Activated CD4-positive, alpha-beta T cell treated with anti-CD3 and anti-CD28 coated beads, Interleukin-10, Interleukin-2, amounts not matched to agents 100 ng/mL and 50 ng/mL, durations not matched to agents 16 hours and 8 hours (primary cell): ENCODE results near the gene FANK1.
"Not testable (repeated sequence)": the region's sequence is repeated elsewhere in the genome, so short reads cannot be mapped to it uniquely, and the experiment has no call there.

Experiments
- DNase-seq: peaks from one replicate; pipeline ENCODE4 v3.0.0-alpha.2; 2020

Gene FANK1

DNA sequence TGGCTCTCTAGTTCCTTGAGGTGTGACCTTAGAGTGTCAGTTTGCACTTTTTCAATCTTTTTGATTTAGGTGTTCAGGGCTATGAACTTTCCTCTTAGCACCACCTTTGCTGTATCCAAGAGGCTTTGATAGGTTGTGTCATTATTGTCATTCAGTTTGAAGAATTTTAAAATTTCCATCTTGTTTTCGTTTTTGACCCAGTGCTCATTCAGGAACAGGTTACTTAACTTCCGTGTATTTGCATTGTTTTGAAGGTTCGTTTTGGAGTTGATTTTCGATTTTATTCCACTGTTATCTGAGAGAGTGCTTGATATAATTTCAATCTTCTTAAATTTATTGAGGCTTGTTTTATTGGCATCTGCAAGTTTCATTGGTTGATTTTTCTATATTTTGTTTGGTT, 37.3 kb downstream of the FANK1 start:
- DNase-seq, result no peak

DNA sequence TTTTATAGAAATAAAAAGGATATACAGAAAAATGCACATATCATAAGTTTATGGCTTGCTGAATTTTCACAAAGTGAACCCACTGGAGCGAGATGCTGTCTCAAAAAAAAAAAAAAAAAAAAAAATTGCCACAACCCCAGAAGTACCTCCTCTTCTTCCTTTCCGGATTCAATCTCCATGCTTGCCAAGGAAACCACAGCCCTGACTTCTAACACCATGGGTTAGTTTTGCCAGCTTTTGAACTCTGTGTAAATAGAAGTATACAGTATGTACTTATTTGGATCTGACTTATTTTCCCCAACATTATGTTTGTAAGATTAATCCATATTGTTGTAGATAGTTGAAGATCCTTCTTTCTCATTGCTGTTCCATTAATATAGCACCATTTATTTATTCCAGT, 40.0 kb downstream of the FANK1 start:
- DNase-seq, result no peak

DNA sequence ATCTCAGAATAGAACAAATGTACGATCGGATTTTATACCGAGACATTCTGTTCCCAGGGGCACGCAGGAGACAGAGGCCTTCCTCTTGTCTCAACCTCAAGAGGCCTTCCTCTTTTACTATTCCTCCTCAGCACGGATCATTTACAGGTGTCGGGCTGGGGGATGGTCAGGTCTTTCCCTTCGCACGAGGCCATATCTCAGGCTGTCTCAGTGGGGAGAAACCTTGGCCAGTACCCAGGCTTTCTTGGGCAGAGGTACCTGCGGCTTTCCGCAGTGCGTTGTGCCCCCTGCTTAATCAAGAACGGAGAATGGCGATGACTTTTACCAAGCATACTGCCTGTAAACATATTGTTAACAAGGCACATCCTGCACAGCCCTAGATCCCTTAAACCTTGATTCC, 44.2 kb downstream of the FANK1 start:
- no peak for DNase-seq

DNA sequence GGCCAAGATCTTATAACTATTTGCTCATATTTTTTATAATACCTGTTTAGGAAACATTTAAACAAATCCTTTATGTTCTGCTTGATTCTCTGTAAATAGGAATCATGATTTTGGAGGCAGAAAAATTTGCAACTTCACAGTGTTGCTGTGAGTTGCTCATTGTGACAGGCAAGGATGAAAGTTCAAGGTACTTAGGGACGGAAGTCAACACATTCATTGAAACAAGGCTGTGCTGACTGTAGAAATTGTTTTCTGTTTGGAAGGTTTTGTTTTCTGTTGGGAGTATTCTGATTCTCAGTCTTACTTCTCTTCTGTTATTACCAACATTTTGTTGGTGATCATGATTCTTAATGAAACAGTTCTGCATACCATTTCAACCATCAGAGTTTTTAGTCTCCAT, 54.9 kb downstream of the FANK1 start:
- no peak for DNase-seq

DNA sequence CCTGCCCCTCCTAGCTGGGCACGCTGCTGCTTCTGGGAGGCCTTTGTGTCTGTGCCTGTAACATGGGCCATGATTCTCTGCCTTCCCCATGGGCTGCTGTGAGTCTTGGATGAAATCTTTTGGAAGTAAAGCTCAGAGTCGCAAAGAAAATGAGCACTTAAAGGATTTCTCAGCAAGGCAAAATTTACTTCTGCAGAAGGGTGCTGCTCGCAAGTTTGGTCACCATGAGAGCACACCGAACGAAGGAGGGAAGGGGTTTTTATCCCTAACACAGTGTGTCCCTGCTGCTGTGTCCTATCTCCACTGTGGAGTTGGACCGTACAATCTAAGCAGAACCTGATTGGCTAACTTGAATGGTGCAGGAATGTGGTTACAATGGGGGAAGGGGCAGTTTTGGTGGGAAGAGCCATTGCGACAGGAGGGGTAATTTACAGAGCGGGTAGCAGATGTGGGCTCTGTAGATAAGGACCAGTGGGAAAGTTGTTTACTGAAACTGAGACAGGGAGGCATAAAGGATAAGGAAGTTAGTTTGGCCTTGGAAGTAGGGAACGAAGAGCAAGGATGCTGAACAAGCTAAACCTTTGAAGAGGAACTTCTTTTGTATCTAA, 57.5 kb downstream of the FANK1 start:
- DNase-seq, result no peak

DNA sequence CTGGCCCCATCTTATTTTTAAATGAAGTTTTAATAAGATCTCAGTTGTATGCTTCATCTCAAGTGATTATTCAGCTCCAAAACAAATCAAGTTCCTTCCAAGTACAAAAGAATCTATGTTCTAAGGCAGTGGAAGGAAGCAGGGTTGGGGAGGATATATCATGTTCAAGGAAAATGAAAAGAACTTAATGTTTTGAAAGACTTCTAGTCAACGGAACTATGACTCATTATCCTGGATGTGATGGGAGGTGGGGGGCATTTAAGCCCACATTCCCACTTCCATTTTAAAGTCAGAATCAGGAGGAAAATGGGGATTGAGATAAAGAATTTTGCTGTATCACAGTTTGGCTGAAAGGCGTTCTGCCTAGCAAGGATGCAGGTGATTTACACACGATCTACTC, 59.4 kb downstream of the FANK1 start:
- no peak for DNase-seq

DNA sequence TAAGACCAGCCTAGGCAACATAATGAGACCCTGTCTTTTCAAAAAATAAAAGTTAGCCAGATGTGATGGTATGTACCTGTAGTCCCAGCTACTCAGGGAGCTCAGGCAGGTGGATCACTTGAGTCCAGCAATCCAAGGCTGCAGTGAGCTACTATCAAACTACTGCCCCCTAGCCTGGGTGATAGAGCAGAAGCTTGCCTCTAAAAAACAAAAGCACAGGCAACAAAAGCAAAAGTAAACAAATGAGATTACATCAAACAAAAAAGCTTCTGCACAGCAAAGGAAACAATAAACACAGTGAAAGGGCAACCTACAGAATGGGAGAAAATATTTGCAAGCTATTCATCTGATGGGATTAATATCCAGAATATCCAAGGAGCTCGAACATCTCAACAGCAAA, 65.4 kb downstream of the FANK1 start:
- no peak for DNase-seq

DNA sequence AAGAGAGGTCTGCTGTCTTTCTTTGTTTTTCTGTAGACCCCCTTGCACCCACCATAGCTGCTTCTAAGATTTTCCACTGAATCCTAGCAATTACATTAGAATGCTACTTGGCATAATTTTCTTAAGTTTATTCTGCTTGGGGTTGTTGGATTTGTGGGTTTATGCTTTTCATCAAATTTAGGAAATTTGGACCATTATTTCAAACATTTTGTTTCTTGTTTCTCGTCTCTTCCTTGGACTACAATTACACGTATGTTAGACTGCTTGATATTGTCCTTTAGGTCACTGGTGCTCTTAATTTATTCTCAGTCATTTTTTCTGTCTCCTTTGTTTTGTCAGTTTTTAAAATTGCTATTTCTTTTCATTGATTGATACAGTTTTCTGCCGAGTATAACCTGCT, 65.8 kb downstream of the FANK1 start:
- DNase-seq, result no peak

DNA sequence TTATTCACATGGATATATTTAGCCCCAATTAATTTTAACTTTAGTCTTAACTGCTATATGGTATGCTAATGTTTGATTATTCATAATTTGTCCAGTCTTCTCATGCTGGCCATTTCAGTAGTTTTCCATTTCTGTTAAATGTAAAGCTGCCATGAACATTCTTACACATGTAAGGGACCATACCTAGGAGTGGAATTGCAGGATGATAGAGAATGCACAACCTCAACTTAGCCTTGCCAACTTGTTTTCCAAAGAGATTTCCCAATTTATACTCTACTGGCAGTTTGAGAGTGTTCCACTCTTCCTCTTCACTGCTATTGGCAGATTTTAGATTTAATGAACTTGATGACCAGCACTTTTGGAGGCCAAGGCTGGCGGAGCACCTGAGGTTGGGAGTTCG, 68.2 kb downstream of the FANK1 start:
- DNase-seq, result no peak

DNA sequence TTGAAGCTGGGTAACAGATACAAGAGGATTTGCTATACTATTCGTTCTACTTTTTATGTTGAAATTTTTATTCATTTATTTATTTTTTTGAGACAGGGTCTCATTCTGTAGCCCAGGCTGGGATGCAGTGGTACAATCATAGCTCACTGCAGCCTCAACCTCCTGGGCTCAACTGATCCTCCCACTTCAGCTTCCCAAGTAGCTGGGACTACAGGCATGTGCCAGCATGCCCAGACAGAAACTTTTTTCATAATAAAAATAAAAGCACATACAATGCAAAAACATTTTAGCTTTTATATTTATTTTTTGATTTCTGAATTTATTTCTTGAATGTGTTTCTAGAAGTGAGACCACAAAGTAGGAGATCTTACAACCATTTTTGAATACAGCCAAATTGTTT, 71.2 kb downstream of the FANK1 start:
- no peak for DNase-seq

DNA sequence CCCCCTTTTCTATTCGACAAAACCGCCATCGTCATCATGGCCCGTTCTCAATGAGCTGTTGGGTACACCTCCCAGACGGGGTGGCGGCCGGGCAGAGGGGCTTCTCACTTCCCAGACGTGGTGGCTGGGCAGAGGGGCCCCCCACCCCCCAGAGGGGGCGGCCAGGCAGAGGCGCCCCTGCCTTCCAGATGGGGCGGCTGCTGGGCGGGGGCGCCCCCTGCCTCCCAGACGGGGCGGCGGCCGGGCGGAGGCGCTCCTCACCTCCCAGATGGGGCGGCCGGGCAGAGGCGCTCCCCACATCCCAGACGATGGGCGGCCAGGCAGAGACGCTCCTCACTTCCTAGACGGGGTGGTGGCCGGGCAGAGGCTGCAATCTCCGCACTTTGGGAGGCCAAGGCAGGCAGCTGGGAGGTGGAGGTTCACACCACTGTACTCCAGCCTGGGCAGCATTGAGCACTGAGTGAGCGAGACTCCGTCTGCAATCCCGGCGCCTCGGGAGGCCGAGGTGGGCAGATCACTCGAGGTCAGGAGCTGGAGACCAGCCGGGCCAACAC, 73.8 kb downstream of the FANK1 start:
- not testable (repeated sequence) for DNase-seq

DNA sequence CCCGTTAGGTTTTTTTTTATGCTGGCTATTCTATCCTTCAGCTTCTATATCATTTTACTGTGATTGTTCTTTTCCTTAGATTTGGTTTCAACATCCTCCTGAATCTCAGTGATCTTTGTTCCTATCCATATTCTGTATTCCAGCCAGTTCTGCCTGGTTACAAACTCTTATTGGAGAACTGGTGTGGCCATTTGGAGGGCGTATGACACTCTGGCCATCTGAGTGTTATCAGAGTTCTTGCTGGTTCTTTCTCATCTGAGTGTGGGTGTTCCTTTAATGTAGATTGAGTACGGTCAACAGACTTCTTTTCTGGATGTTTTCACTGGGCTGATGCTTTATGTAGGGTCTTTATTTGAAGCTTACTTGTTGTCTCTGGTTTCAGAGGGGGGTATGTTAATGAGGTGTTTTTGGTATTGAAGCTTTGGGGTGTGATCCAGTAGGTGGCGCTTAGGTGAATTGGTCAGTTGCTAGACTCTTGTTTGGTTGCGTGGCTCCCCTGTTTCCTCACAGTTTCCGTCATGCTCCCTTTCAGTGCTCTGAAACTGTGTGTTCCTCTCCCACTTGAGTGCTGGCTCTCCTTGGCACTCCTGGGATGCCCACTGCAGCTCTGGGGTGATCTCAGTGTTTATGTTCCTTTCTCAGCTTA, 80.7 kb downstream of the FANK1 start:
- DNase-seq, result no peak

DNA sequence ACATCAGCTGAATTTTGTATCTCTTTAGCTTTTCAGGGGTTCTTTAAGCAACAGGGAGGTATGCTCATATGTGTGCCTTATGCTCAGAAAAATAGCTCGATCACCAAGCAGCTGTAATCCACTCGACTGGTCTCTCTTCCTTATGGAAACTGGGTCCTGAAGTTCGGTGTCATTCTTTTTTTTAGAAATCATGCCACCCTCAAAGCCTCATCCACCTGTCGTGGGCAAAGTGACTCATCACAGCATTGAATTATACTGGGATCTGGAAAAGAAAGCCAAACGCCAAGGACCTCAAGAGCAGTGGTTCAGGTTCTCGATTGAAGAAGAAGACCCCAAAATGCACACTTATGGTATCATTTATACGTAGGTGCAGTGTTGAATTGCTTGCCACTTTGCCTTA, 83.6 kb downstream of the FANK1 start:
- DNase-seq, result no peak

DNA sequence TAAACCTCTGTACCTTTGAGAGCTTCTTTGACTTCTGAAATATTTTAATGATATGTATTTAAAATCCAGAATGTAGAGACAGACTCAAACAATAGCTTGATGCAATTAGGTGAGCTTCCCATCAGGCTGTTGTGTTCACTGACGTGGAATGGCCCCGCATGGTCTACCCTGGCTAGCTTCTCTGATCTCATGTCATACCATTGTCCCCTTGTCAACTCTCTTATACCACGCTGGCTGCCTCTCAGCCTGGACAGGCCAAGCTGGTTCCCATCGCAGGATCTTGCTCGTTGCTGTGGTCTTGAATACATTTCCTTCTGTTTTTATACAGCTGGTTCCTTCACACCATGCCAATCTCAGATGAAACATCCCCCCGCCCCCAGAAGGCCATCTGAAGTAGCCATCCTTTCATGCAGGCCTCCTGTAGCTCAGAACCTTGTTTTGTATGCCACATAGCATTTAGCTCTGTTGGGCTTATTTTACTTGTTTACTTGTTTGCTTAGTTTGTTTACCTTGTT, 84.2 kb downstream of the FANK1 start:
- no peak for DNase-seq

DNA sequence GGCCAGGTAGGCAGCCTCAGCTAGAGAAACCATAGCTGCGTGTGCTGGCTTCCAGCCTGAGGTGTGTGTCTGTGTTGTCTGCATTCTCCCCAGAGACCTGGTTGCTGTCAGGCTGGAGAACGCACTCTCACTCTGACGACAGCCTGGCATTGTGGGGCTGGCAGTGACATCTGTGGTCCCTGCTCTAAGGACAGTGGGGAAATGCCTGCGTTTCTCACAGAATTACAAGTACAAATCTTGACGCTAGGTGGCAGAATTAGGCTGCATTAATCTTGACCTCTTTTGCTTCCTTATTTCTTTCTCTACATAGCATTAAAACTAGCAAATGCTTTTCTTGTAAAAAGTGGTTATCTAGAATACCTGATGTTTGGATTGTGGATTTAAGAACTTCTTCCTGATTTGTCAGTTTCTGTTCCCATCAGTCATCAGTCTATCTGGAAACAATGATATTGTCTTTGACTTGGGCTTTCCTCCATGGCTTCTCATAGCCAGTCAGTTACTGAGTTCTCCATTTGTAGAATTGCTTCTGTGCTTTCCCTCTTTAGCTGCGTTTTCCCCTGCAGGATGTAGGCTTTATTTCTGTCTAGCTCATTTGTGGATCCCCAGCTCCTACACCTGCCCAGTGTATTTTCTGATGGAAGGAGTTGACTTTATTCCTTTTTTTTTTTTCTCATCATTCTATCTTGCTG, 86.0 kb downstream of the FANK1 start:
- peak; percentile 56 for DNase-seq

DNA sequence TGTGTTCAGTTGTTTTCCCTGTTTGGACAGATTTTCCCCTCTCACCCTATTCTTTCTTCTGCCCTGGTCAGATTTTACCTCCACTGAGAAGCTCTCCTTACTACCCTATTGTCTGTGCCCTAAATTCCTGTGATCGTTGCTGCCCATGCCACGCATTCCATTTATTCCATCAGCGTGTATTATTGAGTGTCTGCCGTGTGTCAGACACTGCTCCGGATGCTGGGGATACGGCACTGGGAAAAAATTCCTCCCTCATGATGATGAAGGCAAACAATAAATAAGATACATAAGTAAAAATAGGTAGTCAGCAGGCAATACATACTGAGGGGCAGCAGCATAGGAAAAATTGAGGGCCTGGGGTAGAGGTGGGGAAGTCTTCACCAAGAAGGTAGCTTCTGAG, 86.8 kb downstream of the FANK1 start:
- no peak for DNase-seq

DNA sequence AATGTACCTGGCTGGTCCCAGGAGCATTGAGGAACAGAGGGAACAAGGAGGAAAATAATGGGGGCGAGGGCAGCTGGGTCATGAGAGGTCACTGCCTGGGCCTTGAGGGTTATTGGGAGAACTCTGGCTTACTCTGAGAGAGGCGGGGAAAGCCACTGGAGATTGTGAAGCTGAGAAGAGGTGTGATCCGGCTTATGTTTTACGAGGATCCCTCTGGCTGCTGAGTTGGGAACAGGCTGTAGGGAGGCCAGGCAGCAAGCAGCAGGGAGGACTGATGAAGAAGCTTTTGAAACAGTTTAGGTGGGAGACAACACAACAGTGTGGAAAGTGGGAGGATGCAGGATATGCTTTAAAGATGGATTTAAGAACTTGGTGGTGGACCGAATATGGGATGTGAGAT, 87.3 kb downstream of the FANK1 start:
- no peak for DNase-seq

DNA sequence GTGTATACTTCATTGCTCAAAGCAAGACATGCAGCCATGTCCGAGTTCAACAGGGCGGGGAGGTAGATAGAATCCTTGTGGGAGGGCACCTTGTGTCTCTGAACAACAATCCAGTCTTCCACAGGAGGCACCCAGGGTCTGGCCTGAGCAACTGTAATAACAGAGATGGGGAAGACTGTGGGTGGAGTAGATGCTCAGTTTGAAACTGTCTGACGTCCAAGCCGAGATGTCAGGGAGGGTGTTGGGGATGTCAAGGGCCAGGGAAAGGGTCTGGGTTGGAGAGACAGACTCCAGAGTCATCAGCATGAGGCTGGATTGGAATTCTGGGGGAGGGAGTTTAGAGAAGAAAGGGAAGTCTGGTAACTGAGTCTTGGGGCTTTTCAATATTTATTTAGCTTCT, 88.0 kb downstream of the FANK1 start:
- no peak for DNase-seq

DNA sequence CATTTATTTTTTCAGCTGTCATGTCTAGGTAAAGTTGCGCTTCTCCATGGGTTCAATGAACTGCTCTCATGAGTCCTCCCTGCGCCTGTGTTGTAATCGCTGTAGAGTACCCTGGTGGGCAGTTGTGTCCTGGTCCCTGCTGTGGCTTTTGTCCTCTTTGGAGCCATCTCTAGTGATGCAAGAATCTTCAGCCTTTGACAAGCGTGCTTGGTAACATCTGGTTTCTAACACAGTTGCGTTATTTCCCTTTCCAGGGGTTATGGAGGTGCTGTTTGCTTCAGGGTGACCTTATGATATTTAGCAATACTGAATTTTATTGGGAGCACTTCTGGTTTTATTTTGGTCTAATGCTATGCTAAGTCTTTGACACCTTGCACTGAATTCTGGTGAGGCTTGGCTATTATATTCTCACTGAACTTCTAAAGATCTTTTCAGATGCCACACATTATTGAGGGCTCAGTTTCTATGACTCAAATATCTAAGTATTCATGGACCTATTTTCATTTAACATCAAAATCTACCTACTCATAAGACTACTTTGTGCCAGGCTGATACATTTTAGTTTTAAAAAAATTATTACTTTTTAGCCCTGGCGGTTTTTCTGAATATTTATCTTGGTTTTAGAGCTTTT, 88.6 kb downstream of the FANK1 start:
- no peak for DNase-seq

DNA sequence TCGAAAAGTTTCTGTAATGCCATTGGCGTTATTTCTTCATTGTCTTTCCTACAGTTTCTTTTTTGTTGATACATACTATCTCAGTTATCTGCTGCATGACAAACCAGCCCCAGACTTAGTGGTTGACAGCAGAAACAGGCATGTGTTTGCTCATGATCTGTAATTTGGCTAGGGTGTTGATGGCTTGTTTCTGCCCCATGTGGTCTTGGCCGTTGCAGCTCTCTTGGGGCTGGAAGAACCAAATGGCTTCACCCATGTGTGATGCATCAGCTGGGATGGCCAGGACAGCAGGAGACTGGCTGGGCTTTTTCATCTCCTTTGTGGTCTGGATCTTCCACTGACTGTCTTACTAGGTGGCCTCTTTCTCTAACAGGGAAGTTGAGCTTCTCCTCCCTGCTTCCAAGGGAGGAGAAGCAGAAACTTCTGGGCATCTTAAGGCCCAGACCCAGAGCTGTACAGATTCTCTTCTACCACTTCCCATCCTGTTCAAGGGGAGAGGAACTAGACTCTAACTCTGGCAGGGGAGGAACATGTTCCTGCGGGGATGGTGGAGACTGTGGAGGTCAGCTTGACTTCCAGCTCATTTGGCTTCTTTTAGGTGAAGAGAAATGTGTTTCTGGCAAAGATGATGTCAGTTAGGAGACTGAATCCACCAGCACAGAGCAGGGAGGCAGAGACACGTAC, 89.3 kb downstream of the FANK1 start:
- DNase-seq, result no peak

DNA sequence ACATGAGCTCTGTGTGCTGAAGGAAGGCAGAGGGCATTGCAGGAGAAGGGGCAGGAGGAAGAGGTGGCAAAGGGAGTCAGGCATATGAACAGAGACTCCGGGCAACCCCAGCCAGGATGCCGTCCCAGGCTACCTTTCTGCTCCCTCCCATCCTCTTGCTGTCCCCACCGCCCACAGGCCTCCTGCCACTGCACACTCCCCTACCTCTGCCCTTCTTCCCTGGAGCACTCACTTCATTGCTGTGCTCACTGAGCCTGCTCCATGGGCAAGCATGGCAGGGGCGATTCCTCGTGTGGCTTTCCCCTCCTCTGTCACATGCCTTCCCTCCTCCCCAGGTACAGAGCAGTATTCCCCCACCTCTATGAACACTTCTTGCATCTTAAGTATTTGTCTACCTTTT, 93.4 kb downstream of the FANK1 start:
- no peak for DNase-seq

DNA sequence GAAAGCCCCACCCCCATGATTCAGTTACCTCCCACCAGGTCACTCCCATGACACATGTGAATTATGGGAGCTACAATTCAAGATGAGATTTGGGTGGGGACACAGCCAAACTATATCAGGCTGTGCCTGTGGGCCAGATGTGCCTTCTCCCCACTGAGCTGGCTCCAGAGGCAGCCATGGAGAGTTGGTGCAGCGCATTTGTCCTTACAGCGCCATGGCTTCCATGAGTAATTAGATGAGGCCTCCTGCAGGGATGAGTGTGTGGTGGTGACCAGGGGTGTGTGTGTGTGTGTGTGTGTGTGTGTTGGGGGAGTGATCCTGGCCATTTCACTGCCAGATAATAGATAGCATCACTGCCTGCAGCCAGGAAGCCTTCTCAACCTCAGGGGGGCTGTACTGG, 94.6 kb downstream of the FANK1 start:
- no peak for DNase-seq

DNA sequence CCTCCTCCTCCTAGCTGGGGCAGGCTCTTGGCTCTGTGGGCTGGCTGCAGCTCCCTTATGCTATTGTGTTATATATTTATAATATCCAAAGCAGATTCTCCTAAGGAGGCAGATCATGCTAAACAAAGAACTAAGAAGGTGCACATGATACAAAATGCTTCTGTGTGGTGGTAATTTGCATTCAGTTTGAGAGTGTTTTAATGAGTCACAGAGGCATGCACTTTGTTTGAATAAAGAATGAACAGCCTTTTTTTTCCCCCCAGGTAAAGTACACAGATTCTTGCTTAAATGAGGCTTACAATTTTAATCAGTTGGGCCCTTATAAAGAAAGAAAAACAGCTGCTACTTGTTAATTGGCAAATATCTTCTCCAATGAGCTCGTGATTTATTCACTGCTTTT, 95.0 kb downstream of the FANK1 start:
- DNase-seq, result no peak
